Smooth muscle cell (in vitro differentiated cells): Measurements from ENCODE around the gene COQ10A. TPM values are rescaled to one million over a fixed set of nuclear protein-coding genes. Genes with fewer than 3 reads are reported as not detected.
A peak's percentile ranks its signal among the peaks of the same experiment; 100 is the strongest.

ENCODE experiments used
- DNase-seq: peaks from one replicate; lab custom pipeline; 2025; ENCODE audit not compliant: unreplicated experiment; lab: John Stamatoyannopoulos, UW
- H2AFZ ChIP-seq: fragments of 200-600 bp; sonication (generic); 2 replicates; pipeline ENCODE4 v1.6.0; 2016; ENCODE audit warnings: antibody characterized with exemption, low read depth, mild to moderate bottlenecking
- H3F3A ChIP-seq: fragments of 200-600 bp; sonication (generic); 2 replicates; pipeline ENCODE4 v1.6.0; 2017; ENCODE audit warnings: antibody characterized with exemption, low read depth
- H3K27ac ChIP-seq: fragments of 200-600 bp; sonication (generic); 2 replicates; pipeline ENCODE4 v1.5.1; 2016; ENCODE audit warnings: low read depth, mild to moderate bottlenecking
- H3K27me3 ChIP-seq: fragments of 200-600 bp; sonication (generic); 2 replicates; pipeline ENCODE4 v1.6.1; 2016; ENCODE audit warnings: low read depth, mild to moderate bottlenecking
- H3K36me3 ChIP-seq: fragments of 200-600 bp; sonication (generic); 2 replicates; pipeline ENCODE4 v1.5.1; 2016; ENCODE audit warnings: low read depth
- H3K4me1 ChIP-seq: fragments of 200-600 bp; sonication (generic); 2 replicates; pipeline ENCODE4 v1.5.1; 2016; ENCODE audit warnings: low read depth
- H3K4me2 ChIP-seq: fragments of 200-600 bp; sonication (generic); 2 replicates; pipeline ENCODE4 v1.6.0; 2016; ENCODE audit warnings: mild to moderate bottlenecking
- H3K4me3 ChIP-seq: fragments of 200-600 bp; sonication (generic); 2 replicates; pipeline ENCODE4 v1.5.1; 2016; ENCODE audit warnings: mild to moderate bottlenecking
- H3K79me2 ChIP-seq: fragments of 200-600 bp; sonication (generic); 2 replicates; pipeline ENCODE4 v1.6.0; 2016; ENCODE audit warnings: low read depth, mild to moderate bottlenecking
- H3K9ac ChIP-seq: fragments of 200-600 bp; sonication (generic); 2 replicates; pipeline ENCODE4 v1.6.0; 2016; ENCODE audit warnings: low read depth
- H3K9me3 ChIP-seq: fragments of 200-600 bp; sonication (generic); replicated peaks from 2 replicates; pipeline ENCODE4 v1.5.1; 2016; ENCODE audit warnings: low read depth
- H4K20me1 ChIP-seq: fragments of 200-600 bp; sonication (generic); 2 replicates; pipeline ENCODE4 v1.6.0; 2016; ENCODE audit warnings: low read depth
- CTCF ChIP-seq: fragments of 200-600 bp; sonication (generic); IDR thresholded peaks from 2 replicates; pipeline ENCODE4 v1.5.1; 2017; ENCODE audit warnings: borderline replicate concordance, mild to moderate bottlenecking, antibody characterized with exemption; ENCODE audit not compliant: insufficient read depth, poor library complexity, severe bottlenecking
- WGBS: methylation state at CpG from one replicate; pipeline ENCODE4 v1.1.7; 2016; ENCODE audit warnings: low lambda C conversion rate; 5-methylcytosine and 5-hydroxymethylcytosine counted together
- polyA plus RNA-seq: library from polyadenylated mRNA; unstranded; fragments of >200 nt; fragmentation: Nextera tagmentation; extraction: Ambion mirVana; gene quantifications from 2 replicates; pipeline ENCODE4 v1.2.1, GENCODE V29; 2016
- total RNA-seq: library from RNA; depleted of rRNA; stranded (reverse); fragments of >200 nt; gene quantifications from 2 replicates; pipeline ENCODE4 v1.2.3, GENCODE V29; 2014

Gene COQ10A
- total and polyA plus RNA-seq, 2 experiments from 2014 or later, result 9.8 to 11.0 TPM

- H3K27ac ChIP-seq, result peak within 1 kb of the TSS; percentile 69
- no peaks in the 10 kb centered on the region for H3K9me3 ChIP-seq
- peak within 1 kb of the TSS; percentile 98 for H3K4me2 ChIP-seq
- H3K27me3 ChIP-seq, result no peaks in the 10 kb centered on the region
- peak within 1 kb of the TSS; percentile 91 for H2AFZ ChIP-seq
- H4K20me1 ChIP-seq, result no peaks in the 10 kb centered on the region
- H3K4me3 ChIP-seq, result peak within 1 kb of the TSS; percentile 93
- peak within 1 kb of the TSS; percentile 80 for H3K9ac ChIP-seq
- peaks cover 14% of the 10 kb centered on the region for H3K4me1 ChIP-seq
- DNase-seq, result peak; percentile 83
- TF ChIP-seq CTCF, result no peak
- H3K36me3 ChIP-seq, result no peaks in the 10 kb centered on the region
- peaks cover 20% of the 10 kb centered on the region for H3K79me2 ChIP-seq
- H3F3A ChIP-seq, result no peaks in the 10 kb centered on the region
- 1% methylated on average over 62 of the region's 62 CpGs for WGBS
Observed at GRCh38 chr12:56315622-56316473, 49.1 kb downstream of the COQ10A start, which contains the start of gene CNPY2. CNPY2 (minus strand) TSS chr12:56315988; CDS start chr12:56315217, 771 bp downstream.

- no peak overlapping the region for H3K4me2 ChIP-seq
- H3K9me3 ChIP-seq, result no peaks in the 10 kb centered on the region
- no peak overlapping the region for H3K4me3 ChIP-seq
- H4K20me1 ChIP-seq, result no peaks in the 10 kb centered on the region
- H3F3A ChIP-seq, result no peaks in the 10 kb centered on the region
- no peaks in the 10 kb centered on the region for H3K36me3 ChIP-seq
- no peak overlapping the region for H2AFZ ChIP-seq
- H3K79me2 ChIP-seq, result peaks cover 20% of the 10 kb centered on the region
- 80% methylated on average over 3 of the region's 3 CpGs for WGBS
- no peaks in the 10 kb centered on the region for H3K27me3 ChIP-seq
- no peak overlapping the region for H3K27ac ChIP-seq
- no peak for DNase-seq
- H3K4me1 ChIP-seq, result peaks cover 14% of the 10 kb centered on the region
- TF ChIP-seq CTCF, result no peak
- H3K9ac ChIP-seq, result no peak overlapping the region
Observed at GRCh38 chr12:56317675-56318074, 50.9 kb downstream of the COQ10A start.

Other genes starting within 250 kb of the COQ10A start
- 3.9 and 4.2 TPM in 2 replicates for gene IKZF4, start 245.9 kb upstream of the COQ10A start, total RNA-seq
- 5.4 and 6.8 TPM in 2 replicates for gene IKZF4, start 245.9 kb upstream of the COQ10A start, polyA plus RNA-seq
- gene RPS26, start 225.0 kb upstream of the COQ10A start, total RNA-seq, result 731 and 845 TPM in 2 replicates
- 282 and 323 TPM in 2 replicates for gene RPS26, start 225.0 kb upstream of the COQ10A start, polyA plus RNA-seq
- 7.2 and 9.2 TPM in 2 replicates for gene ERBB3, start 186.8 kb upstream of the COQ10A start, total RNA-seq
- 1.2 and 9.8 TPM in 2 replicates for gene ERBB3, start 186.8 kb upstream of the COQ10A start, polyA plus RNA-seq
- gene PA2G4, start 162.4 kb upstream of the COQ10A start, total RNA-seq, result 88.6 and 118 TPM in 2 replicates
- gene PA2G4, start 162.4 kb upstream of the COQ10A start, polyA plus RNA-seq, result 99.8 and 113 TPM in 2 replicates
- 2,929 and 3,246 TPM in 2 replicates for gene RPL41, start 150.3 kb upstream of the COQ10A start, total RNA-seq
- gene RPL41, start 150.3 kb upstream of the COQ10A start, polyA plus RNA-seq, result 2,414 and 2,571 TPM in 2 replicates
- gene ZC3H10, start 148.7 kb upstream of the COQ10A start, total RNA-seq, result 1.9 and 6.7 TPM in 2 replicates
- gene ZC3H10, start 148.7 kb upstream of the COQ10A start, polyA plus RNA-seq, result 2.8 TPM in 2 replicates
- gene ESYT1, start 138.7 kb upstream of the COQ10A start, total RNA-seq, result 76.0 and 87.7 TPM in 2 replicates
- 69.5 and 77.0 TPM in 2 replicates for gene ESYT1, start 138.7 kb upstream of the COQ10A start, polyA plus RNA-seq
- gene MYL6B, start 114.4 kb upstream of the COQ10A start, total RNA-seq, result 44.5 and 59.0 TPM in 2 replicates
- 107 and 121 TPM in 2 replicates for gene MYL6B, start 114.4 kb upstream of the COQ10A start, polyA plus RNA-seq
- 2,329 and 2,776 TPM in 2 replicates for gene MYL6, start 108.6 kb upstream of the COQ10A start, total RNA-seq
- 4,165 and 4,181 TPM in 2 replicates for gene MYL6, start 108.6 kb upstream of the COQ10A start, polyA plus RNA-seq
- 28.2 and 43.8 TPM in 2 replicates for gene SMARCC2, start 77.5 kb upstream of the COQ10A start, total RNA-seq
- 32.2 and 39.2 TPM in 2 replicates for gene SMARCC2, start 77.5 kb upstream of the COQ10A start, polyA plus RNA-seq
- 46.1 and 65.2 TPM in 2 replicates for gene RNF41, start 45.0 kb upstream of the COQ10A start, total RNA-seq
- gene RNF41, start 45.0 kb upstream of the COQ10A start, polyA plus RNA-seq, result 19.4 and 22.2 TPM in 2 replicates
- 20.9 and 33.8 TPM in 2 replicates for gene NABP2, start 42.6 kb upstream of the COQ10A start, total RNA-seq
- 14.2 and 16.4 TPM in 2 replicates for gene NABP2, start 42.6 kb upstream of the COQ10A start, polyA plus RNA-seq
- gene SLC39A5, start 36.9 kb upstream of the COQ10A start, total RNA-seq, result 0.36 and 0.99 TPM in 2 replicates
- not detected in 2 replicates for gene SLC39A5, start 36.9 kb upstream of the COQ10A start, polyA plus RNA-seq
- 31.4 and 32.5 TPM in 2 replicates for gene ANKRD52, start 8.6 kb upstream of the COQ10A start, total RNA-seq
- gene ANKRD52, start 8.6 kb upstream of the COQ10A start, polyA plus RNA-seq, result 49.9 and 54.0 TPM in 2 replicates
- gene CS, start 33.4 kb downstream of the COQ10A start, total RNA-seq, result 96.5 and 138 TPM in 2 replicates
- gene CS, start 33.4 kb downstream of the COQ10A start, polyA plus RNA-seq, result 83.3 and 107 TPM in 2 replicates
- 147 and 171 TPM in 2 replicates for gene CNPY2, start 49.0 kb downstream of the COQ10A start, total RNA-seq
- 334 and 342 TPM in 2 replicates for gene CNPY2, start 49.0 kb downstream of the COQ10A start, polyA plus RNA-seq
- 20.3 and 55.6 TPM in 2 replicates for gene PAN2, start 67.1 kb downstream of the COQ10A start, total RNA-seq
- gene PAN2, start 67.1 kb downstream of the COQ10A start, polyA plus RNA-seq, result 12.9 and 14.7 TPM in 2 replicates
- 0.54 and 1.9 TPM in 2 replicates for gene IL23A, start 71.9 kb downstream of the COQ10A start, total RNA-seq
- 0.35 and 0.85 TPM in 2 replicates for gene IL23A, start 71.9 kb downstream of the COQ10A start, polyA plus RNA-seq
- gene STAT2, start 93.2 kb downstream of the COQ10A start, total RNA-seq, result 141 and 148 TPM in 2 replicates
- 94.6 and 108 TPM in 2 replicates for gene STAT2, start 93.2 kb downstream of the COQ10A start, polyA plus RNA-seq
- not detected in 2 replicates for gene APOF, start 95.9 kb downstream of the COQ10A start, total RNA-seq
- gene APOF, start 95.9 kb downstream of the COQ10A start, polyA plus RNA-seq, result not detected in 2 replicates
- 6.3 and 7.2 TPM in 2 replicates for gene TIMELESS, start 182.5 kb downstream of the COQ10A start, total RNA-seq
- gene TIMELESS, start 182.5 kb downstream of the COQ10A start, polyA plus RNA-seq, result 9.9 and 11.7 TPM in 2 replicates
- gene MIP, start 187.7 kb downstream of the COQ10A start, total RNA-seq, result not detected in 2 replicates
- gene MIP, start 187.7 kb downstream of the COQ10A start, polyA plus RNA-seq, result 0.19 TPM in 1 of 2 replicates, not detected in the other
- gene SPRYD4, start 201.6 kb downstream of the COQ10A start, total RNA-seq, result 1.0 and 1.1 TPM in 2 replicates
- 0.71 and 1.6 TPM in 2 replicates for gene SPRYD4, start 201.6 kb downstream of the COQ10A start, polyA plus RNA-seq
- 0.09 and 0.76 TPM in 2 replicates for gene GLS2, start 221.2 kb downstream of the COQ10A start, total RNA-seq
- 0.37 and 1.8 TPM in 2 replicates for gene GLS2, start 221.2 kb downstream of the COQ10A start, polyA plus RNA-seq